HL-60/S4 treated with retinoic acid at 250 ng/mL for 4 days and 3 days (cell line): ENCODE data around the gene BLOC1S2.
"Not testable (repeated sequence)": the region's sequence is repeated elsewhere in the genome, so short reads cannot be mapped to it uniquely, and the experiment has no call there.

Experiments used
- in situ Hi-C: fragments of 300-500 bp; cut with MboI; formaldehyde crosslinking; loops from 2 replicates; pipeline ENCODE4 v1.7.0; 2022; ENCODE audit warnings: low sequenced_read_pairs

BLOC1S2 gene

DNA sequence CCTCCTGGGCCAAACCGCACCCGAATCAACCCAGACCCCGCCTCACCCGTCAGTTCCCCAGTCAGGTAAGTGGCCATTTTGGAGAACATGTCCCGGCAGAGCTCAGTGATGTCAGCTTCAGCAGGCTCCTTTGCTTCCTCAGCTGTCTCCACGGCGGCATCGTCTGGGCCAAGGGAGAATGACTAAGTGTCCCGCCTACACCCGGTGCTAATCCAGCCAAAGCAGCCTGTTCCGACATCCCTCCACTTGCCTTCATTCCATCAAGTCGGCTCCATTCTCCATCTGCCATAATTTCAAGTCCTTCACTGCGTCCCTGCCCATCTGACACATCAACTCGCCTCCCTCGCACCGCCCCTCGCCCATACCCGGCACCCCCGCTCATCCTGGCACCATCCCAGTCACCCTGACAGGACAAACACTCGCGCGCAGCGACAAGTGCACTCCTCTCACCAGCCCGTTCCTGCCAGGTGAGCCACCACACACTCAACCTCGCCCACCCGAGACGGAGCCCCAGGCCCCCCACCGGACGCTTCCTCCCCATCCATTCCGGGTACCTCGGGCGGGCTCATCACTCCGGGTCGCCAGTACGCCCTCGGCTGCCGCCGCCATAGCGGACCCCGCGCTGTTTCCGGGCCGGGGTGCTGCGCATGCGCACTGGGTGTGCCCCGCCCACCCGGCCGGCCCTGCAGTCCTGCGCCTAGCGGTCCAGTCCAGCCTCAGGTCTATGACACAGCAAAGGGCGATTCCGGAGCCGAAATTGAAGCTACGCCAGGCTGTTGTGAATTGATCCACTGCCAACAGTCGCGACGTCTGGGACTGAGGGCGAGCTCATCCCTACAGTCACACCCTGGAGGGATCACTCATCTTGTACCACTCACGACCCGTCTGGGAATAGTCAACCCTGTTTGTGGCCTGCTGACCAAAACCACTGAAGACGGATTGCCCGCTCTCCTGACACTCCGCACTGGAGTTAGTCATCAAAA lies at the start of gene BLOC1S2:
Gene BLOC1S2 (minus strand): TSS at position 630 of the 983 bp plus-strand sequence. CDS start 21 bp downstream, at position 609.
- in situ Hi-C loops, result no loop called here

DNA sequence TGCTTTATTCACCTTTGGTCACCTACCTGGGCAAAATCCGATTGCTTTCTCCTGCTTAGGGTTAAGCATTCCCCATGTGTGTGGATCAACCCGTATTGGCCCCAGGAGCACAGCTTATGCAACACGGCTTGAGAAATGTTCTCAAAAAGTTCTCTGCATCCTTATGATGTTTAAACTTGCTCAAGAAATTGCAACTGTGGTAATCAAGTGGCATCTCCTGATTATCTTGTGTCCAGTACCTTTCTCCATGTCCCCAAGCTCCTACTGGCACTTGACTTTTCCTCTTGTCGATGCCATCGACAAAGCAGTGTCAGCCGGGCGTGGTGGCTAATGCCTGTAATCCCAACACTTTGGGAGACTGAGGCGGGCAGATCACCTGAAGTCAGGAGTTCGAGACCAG lies 48.3 kb upstream of the BLOC1S2 start:
- in situ Hi-C loops, result loop anchor here (10.0 kb wide), 1 partner anchor 180 kb away; the partner anchor contains the start of gene SEC31B

DNA sequence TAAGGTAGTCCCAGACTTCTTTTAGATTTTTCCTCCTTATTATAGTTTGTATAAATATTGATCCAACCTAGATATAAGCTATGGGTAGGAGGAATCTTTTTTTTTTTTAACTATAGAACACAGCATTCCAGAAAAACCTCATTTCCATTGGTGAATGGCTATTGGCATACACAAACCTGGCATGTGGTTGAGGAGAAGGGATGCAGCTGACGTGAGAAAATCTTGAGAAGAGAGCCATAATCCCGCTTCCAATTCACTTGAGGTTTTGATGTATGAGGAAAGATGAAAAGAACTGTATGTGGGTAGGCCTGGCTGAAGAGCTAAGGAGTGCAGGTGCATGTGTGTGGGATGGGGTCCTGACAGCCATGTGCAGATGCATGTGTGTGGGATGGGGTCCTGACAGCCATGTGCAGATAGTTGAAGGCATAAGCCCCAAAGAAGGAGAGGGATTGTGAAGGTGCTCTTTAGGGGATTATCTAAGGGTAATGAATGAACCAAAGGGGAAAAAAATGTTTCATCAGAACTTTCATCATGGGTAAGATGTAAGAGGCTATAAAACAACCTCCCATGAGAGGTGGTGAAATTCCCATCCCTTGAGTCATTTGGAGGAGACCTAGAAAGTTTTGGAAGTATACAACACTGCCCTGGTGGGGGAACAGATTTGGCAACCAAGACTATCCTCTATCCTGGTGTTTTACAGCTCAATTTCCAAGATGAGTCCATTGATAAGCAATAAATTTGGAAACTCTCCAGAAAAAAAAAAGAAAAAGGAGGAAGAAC lies 47.4 kb upstream of the BLOC1S2 start:
- in situ Hi-C loops, result loop anchor here (10.0 kb wide), 1 partner anchor 181 kb away; the partner anchor contains the start of gene SEC31B

DNA sequence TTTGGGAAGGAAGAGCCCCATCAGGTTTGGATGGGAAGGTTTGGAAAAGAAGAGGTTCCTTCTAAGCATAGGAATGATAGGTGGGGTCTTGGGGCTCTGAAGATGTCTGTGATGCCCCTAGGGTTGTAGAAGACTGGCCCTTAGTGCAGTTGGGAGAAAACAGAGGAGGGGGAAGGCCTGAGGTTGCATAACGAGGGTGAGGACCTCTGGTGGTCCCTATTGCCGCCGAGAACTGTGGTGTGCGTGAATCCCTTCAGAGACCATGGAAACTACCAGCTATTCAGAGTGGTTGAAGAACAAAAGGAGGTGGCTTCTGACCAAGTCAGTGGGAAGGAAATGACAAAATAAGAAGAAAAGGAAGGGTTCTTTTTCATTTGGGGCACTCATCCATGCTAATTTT lies 46.6 kb upstream of the BLOC1S2 start:
- in situ Hi-C loops, result loop anchor here (10.0 kb wide), 1 partner anchor 182 kb away; the partner anchor contains the start of gene SEC31B

DNA sequence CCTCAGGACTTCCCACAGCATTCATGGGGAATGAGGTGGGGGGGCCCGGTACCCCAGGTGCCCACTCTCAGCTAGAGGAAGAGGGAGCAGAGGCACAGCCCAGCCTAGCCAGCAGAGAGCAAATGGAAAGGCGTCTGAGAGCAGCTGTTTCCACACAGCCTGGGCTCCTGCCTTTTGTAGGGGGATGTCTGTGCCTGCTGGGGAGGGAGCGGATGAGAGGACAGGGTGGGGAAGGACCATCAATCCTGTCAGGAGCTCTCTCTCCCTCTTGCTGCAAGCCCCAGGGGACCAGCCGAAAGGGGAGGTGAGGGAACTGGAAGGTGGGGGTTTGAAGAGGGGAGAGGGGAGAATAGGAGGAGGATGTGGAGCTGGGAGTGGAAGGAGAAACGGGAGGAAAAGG lies 43.6 kb upstream of the BLOC1S2 start, which contains the start of gene PKD2L1:
Gene PKD2L1 (minus strand): TSS at position 150 of the 400 bp plus-strand sequence. CDS start 125 bp downstream, at position 25.
- in situ Hi-C loops, result loop anchor here (10.0 kb wide), 1 partner anchor 185 kb away; the partner anchor contains the start of gene SEC31B

DNA sequence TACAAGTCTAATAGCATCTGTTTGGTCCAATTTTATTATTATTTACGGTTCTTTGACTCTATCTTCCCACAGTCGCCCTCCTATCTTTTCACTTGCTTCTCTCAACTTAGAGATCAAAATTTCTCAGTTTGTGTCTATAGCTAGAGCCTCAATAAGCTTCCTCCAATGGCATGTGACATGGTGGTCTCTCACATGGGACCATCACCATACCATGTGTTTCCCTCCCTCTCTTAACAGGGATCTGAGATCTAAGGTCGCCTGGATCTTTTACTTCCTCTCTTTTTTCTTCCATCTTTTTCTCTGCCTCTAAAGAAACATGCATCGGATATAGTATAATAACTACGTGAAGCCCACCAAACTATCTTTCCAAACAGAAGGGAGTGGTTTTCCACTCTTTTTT lies 41.7 kb upstream of the BLOC1S2 start:
- in situ Hi-C loops, result no loop called here

DNA sequence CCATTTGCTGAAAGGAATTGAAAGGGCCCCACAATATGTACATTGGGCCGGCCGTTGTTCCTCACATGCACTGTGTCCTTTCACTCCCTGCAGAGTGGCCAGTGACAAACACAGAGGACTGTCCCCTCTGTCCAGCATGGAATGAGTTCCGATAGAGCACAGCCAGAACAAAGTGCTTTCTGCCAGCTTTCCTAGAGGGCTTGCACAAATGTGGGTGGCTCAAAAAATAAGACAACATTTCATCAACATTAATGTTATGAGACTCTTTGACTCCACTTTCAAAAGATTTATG lies 41.2 kb upstream of the BLOC1S2 start:
- in situ Hi-C loops, result no loop called here

DNA sequence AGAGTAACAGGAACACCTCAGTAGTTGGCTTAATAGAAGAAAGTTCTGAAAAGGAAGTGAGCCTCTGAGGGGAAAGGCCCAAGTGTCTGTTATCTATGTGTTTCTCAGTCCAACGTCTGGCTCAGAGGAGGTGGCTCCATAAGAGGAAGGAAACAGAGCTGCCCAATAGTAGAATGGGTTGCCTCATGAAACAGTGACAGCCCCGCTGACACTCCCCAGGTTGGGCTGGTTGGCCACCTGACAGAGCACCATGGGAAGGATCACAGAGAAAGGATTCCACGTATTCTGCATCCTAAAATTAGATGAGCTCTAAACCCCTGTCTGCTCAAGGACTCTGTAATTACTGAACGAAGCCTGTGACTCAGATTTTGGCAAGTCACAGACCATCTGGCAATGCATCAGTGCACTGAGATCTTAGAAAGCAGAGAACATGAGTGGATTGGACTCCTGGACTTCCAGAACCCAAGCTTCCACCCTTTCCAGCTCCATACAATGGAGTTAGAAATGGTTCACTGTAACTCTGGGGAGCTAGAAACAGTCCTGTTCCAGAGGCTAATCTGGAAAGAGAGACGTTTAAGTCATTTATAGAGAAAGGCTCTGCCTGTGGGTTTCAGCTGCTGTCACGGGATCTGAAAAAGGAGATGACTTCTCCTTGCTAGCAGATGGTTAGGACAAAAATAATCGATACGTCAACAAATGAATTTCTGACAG lies 40.7 kb upstream of the BLOC1S2 start:
- in situ Hi-C loops, result no loop called here

DNA sequence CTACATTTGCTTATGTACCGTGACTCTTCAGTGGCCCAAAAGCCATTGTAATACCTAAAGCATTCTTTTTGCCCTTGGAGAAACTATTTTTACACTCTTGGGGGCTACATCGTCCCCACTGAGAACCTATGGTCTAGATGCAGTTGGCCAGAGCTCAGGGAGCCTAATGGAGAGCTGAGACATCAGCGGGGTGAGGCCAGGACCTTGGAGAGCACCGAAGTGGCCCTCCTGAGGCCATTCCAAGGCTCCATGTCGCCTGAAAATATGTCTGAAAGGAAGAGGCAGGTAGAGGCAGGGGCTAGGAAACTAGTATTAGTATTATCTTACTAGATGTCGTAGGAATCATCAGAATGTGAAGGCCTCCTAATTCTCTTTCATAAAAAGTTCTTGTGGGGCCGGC lies 38.7 kb upstream of the BLOC1S2 start:
- in situ Hi-C loops, result no loop called here

DNA sequence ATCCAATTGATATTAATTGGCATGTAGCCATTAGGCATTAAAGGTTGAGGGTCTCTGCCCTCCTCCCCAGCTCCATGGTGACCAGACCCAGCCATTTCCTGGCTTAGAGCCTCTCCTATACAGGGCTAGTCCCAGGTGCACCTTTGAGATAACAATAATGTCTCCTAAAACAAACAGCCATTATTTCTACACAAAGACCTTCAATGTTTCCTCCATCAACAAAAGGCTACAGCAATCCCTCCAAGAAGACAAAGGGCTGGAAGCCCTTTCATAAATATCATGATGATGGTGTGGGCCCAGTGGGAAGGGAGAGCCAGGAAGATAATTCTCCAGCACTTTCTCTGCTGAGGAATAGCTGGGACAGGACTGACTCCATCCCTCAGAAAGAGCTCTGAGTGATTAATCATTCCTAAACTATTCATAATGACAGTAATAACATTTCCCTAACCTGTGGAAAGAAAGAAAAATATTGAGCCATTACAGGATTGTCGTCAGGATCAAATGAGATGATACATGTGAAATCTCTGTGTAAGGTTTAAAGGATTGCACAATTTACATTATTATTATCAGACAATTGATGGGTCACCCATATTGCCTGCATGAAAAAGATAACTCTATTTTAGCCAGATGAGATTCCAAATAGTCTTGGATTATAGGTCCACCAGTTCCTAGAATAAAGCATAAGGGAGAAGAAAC lies 33.4 kb upstream of the BLOC1S2 start:
- in situ Hi-C loops, result no loop called here

DNA sequence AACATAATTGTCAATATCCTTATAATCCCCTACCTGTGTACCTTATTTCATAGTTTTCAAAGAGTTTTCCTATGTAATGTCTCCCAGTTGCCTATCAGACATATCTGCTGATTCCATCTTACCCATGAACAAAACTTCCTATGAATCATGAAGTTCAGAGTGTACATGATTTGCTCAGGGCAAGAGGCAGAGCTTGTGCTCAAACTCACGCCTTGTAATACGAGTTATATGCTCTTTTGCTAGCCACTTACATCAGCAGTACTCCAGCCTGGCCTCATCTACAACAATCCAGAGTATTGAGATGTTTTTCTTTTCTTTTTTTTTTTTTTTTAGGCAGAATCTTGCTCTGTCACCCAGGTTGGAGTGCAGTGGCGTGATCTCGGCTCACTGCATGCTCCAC lies 31.7 kb upstream of the BLOC1S2 start:
- in situ Hi-C loops, result no loop called here

DNA sequence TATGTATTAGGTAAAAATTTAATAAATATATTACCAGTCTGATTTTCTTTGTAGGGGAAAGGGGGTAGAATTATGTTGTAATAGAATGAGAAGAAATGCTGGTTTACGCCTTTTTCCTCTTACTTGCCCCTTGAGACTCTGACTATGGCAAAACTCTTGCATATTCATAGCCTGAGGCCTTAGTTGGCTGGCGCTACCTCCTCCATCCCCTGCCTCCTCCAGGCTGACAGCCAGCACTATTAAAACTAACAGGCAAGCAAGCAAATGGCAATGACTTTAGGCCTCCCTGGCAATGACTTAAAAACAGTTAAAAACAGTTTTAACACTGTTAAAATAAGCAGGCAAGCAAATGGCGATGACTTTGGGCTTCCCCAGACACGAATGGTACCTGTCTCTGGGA lies 29.1 kb upstream of the BLOC1S2 start:
- in situ Hi-C loops, result no loop called here

DNA sequence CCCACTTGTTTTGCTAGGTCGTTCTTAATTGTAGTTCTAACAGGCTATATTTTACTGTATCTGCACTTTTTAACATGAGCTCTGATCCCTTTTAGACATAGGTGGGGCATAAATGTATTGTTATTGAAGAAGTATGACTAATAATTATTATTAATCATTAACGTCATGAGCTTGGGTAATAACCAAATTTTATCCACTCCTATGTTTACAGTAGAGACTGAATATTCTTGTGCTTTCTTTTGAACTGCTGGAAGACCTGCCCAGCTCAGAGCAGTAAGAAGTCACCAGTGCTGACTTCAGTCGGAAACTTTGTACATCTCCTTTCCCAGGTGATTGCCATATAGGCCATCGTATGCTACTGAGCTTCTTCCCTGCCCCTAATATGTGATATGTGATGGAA lies 24.8 kb upstream of the BLOC1S2 start:
- in situ Hi-C loops, result no loop called here

DNA sequence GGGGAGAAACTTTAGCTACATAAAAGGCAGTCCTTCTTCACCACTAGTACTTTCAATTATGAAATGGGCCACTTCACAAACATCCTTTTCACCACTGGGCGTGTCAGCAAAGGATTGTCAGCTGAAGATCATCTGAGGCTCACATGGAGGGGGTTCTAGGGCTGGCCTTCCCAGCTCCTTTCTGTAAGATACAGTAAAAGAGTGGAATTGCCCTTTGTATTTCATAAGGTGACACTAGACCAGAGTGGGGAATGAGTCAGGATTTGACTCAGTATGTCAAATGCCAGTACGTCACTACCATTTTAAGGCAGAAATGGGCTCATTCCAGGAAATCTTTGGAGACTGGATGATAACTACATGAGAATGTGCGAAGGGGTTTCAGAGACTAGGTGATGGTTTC lies 21.2 kb upstream of the BLOC1S2 start:
- in situ Hi-C loops, result no loop called here

DNA sequence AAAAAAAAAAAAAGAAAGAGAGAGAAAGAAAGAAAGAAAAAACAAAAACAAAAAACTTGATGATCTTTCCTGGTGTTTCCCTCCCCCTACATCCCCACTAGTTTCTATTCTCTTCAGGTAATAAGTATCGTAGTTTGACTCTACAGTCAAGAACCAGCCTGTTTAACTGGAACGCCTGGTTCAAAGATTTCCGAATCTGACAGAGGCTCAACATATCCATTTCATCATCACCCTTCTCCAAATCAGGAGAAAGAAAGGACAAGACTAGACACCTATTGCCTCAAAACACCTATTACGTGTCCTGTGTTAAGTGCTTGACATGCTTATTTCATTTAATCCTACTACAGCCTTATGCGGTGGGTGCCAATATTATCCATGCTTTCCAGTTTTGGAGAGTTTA lies 20.4 kb upstream of the BLOC1S2 start:
- in situ Hi-C loops, result no loop called here

DNA sequence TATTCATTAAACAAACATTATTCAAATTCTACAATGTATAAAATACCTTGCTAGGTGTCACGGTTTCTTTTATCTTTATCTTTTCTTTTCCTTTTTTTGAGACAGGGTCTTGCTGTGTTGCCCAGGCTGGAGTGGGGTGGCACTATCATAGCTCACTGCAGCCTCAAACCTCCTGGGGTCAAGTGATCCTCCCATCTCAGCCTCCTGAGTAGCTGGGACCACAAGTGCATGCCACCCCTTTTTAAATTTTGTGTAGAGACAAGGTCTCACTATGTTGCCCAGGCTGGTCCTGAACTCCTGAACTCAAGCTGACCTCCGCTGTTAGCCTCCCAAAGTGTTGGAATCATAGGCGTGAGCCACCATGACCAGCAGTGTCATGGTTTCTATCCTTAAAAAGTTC lies 17.9 kb upstream of the BLOC1S2 start:
- in situ Hi-C loops, result no loop called here

DNA sequence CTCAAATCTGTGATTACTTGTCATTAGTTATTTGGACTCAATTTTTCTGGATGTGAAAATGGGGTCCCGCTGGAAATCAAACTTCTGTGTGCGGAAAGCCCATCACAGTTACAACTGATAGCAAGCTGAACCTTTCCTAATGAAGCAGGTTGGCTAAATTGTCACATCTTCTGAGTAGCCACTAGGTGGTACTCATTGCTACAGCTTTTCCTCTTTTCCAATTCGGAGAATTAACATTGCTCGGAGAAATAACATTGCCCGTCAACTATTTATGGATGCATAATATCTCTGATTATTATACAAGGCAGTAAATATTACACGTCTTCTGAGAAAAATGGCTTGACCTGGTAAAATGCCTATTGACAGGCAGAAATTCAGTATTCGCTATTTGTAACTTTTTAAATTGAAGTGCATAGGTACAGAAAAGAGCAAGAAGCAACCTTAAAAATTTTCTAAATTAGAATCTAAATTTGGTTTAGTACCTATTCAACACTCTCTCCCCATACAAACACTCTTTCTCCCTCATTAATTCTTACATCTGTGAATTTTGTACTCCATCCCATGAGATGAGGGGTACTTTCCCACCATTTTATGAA lies 17.3 kb upstream of the BLOC1S2 start:
- in situ Hi-C loops, result no loop called here

DNA sequence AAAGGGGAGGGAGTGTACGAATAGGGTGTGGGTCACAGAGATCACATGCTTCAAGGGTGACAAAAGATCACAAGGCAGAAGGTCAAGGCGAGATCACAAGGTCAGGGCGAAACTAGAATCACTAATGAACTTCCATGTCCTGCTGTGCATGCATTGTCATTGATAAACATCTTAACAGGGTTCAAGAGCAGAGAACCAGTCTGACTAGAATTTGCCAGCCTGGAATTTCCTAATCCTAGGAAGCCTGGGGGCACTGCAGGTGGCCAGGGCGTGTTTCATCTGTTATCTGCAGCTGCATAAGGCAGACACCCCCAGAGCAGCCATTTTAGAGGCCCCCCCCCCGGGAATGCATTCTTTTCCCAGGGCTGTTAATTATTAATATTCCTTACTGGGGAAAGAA lies 14.6 kb upstream of the BLOC1S2 start:
- in situ Hi-C loops, result not testable (repeated sequence)

DNA sequence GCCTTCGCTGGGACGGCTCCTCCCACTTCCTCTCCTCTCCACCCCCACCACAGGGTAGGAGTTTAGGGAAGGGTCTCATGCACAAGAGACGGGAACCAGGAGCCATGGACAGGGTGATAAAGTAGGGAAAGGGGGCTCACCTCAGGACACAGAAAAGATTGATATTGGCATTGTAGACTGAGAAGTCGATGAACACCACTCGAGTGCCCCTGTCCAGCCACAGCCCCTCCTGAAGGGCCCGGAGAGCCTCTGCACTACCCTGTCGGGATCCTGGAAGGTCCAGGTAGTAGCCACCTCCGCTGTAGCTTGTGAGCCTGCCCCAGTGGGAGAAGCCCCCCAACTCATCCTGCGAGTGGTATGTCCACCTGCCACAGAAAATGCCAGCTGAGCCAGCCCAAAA lies 10.8 kb upstream of the BLOC1S2 start:
- in situ Hi-C loops, result no loop called here

DNA sequence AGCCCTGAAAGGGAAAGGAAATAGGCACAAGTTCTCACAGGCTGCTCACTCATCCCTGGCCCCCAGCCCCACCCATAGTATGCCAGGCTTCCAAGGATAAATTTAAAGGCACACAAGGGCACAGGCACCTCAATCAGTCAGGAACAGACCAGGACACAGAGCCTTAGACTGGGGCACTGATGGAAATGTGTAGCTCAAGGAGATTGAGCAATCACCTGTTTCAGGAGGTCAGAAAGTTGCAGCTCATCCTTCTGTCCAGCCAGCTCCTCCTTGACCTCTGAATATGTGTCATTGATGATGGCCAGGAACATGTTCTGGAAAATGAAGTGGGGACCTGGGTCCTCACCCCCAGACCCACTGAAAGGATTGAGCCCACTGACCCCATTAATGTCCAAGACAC lies 6.6 kb upstream of the BLOC1S2 start:
- in situ Hi-C loops, result no loop called here
